ENCODE results near the gene EFHD1.
"Not testable (repeated sequence)": the region's sequence is repeated elsewhere in the genome, so short reads cannot be mapped to it uniquely, and the experiment has no call there.

The EFHD1 gene

DNA sequence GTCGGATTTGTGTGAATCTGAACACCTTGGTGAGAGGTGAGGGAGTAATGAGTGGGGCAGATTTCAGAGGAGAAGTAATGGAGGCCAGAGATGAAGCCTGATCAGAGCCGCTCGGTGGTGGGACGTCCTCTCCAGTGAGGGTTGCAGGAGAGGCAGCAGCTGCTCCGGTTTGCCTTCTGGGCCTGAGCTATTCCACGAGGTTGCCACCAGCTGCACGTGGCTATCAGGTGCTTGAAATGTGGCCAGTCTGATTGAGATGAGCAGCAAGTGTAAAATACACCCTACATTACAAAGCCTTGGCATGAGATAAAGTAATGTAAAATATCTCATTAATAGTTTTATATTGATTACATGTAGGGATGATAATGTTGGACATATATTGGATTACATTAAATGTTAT is 10.8 kb upstream of the EFHD1 start:
- no peak for DNase-seq

DNA sequence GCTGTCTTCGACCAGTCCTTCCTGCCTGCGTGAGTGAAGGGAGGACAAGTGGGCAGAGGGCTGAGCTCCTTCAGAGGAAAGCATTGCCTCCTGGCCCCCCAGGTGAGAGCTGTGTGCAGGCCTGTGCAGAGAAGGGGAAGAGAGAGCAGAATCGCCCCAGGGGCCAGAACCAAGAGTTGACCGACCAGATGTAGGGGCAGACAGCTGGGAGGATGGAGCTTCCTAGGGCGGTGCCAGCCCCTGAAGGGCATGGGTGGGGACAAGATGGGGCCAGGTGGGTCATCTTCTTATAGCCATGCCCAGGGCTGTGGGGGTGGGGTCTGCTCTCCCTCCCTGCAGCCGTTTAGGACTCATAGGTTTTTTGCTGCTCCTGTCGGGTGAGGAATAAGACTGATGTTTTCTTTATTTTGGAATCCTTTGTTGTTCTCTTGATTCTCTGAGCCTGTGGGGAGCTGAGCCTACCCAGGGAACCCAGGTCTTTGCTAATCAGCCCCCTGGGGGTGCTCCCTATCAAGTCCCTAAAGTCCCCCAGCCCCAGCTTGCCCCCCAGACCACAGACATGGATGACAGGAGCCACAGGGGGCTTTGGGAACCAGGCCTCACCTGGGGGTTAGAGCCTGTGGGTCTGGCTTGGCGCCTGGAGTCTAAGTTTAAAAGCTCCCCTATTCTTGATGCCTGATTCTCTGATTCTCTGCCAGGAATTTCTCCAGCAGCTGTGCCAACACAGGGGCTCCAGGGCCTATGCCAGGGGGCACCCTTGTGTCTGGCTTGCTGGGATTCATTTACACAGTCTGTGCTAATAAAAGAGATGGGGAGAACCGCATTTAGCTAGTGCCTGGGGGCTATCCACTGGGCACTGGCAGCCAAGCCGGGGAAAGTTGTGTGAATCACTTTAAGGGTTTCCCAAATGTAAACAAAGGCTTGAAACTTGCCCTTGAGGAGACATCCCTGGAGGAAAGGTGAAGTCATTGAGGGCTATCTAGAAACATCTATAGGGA is 9.3 kb upstream of the EFHD1 start:
- DNase-seq, result peak; percentile 17

- no peak for DNase-seq
Measured at GRCh38 chr2:232626584-232626983, 6.8 kb upstream of the EFHD1 start.

DNA sequence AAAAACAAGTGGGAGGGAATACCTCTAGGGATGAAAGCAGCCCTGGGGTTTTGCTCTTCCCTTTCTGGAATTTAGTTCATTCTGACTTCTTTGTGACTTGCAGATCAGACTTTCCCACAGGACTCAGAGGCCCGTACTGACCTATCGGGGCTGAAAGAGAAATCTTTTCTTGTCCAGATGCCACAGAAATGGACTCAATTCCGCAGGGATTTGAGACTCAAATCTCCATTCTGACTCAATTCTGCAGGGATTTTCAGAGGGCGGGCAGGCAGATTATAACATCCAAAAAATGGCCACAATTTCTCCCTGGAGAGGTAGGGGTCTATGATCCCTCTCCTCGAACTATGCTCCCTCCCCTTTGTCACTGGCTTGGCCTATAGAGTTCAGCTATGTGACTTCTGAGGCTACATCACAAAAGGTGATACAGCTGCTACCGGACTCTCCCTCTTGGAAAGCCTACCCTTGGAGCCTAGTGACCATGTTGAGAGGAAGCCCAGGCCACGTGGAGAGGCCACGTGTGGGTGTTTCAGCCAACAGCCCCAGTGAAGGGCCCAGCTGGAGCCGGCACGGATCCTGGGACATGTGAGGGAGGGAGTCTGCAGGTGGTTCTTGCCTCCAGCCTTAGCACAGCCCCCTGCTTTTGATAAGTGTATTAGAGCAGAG is 4.8 kb upstream of the EFHD1 start:
- DNase-seq, result no peak

DNA sequence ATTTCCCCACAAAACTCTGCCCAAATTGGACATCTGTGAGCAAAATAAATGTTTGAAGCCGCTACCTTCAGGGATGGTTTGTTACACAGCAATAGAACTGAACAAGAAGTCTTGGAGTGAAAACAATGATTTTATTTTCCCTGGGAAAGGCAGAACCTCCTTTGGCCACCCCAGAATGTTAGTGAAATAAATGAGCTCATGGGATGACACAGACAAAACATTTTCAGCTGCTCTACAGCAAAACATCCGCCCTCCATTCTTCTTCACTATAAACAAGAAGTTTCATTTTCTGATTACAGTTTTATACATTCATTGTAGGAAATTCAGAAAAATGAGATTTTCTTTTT is 4.3 kb upstream of the EFHD1 start:
- no peak for DNase-seq

DNA sequence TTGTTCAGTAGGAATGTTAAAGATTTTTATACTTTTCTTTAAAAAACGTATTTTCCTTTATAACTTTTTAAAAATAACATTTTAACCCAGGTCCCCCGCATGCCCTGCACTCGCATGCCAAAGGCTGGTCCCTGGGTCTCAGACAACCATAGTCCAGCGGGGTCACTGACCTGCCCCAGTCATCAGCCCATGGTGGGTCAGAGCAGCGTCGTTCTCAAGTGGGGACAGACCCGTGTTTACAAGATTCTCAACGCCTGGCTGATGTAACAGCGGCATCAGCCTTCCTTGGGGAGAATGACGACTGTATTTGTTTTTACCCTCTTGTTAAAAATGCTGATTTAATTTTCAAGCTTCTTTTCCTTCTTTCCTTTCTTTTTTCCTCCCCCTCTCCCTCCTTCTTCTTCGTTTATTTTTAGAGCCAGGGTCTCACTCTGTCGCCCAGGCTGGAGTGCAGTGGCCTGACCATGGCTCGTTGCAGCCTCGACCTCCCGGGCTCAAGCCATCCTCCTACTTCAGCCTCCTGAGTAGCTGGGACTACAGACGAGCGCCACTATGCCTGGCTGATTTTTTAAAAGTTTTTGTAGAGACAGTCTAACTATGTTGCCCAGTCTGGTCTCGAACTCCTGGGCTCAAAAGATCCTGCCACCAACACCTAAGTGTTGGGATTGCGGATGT is 1.0 kb upstream of the EFHD1 start:
- no peak for DNase-seq

GRCh38 chr2:232632904-232633412 is 446 bp upstream of the EFHD1 start:
- DNase-seq, result peak; percentile 42

DNA sequence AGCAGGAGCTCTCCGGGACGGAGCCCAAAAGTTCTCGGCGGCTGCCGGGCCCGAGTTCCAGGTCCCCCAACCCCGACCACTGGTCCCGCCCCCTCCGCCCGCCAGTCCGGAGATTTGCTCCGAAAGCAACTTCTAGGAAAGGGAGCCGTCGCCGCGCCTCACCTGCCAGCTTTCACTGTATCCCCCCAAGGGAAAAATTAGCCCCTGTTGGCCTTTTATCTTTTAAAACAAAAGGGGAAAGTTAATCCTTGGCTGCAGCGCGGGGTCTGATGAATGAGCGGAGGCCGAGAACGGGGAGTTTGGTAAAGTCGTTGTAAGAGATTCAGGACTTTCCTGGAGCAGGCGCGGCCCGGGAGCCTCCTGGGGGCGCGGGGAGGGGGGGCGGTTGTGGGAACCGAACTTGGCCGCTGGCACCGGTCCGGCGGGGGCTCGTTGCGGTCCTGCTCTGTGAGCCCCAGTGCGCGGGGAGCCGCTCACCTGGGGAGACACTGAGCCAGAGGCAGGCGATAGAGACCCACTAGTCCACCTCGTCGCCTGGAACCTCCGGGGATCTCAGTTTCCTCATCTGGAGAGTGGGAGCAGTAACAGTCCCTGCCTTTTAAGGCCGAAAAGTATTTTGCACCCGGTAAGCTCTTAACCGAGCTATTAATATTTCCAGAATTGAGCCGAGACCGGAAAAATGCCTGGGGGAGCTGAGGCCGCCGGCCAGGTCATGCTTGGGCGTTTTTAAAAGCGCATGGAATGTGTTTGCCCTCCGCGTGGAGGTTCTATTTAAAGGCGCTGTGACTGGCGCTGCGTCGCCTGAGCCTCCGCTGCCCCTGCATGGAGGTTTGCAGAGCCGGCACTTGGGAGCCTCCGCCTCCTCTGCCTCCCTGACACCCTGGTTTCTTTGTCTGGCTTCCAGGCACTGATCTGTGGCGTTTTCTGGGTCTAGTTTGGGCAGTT is 1.1 kb downstream of the EFHD1 start:
- DNase-seq, result no peak

DNA sequence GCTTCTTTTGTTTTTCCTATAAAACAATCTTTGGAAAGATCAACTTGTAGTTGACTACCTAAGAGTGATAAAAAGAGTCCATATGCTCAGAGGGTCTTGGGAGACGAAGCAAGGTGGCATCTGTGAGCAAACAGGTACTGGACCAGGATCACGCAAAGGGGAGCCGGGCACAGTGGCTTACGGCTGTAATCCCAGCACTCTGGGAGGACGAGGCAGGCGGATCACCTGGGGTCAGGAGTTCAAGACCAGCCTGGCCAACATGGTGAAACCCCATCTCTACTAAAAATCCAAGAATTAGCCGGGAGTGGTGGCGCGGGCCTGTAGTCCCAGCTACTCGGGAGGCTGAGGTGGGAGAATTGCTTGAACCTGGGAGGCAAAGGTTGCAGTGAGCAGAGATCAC is 2.0 kb downstream of the EFHD1 start:
- DNase-seq, result not testable (repeated sequence)

GRCh38 chr2:232635820-232636219 is 2.4 kb downstream of the EFHD1 start:
- no peak for DNase-seq

GRCh38 chr2:232636788-232637420 is 3.5 kb downstream of the EFHD1 start:
- DNase-seq, result no peak

- DNase-seq, result no peak
Measured at GRCh38 chr2:232637866-232638583, 4.6 kb downstream of the EFHD1 start.

DNA sequence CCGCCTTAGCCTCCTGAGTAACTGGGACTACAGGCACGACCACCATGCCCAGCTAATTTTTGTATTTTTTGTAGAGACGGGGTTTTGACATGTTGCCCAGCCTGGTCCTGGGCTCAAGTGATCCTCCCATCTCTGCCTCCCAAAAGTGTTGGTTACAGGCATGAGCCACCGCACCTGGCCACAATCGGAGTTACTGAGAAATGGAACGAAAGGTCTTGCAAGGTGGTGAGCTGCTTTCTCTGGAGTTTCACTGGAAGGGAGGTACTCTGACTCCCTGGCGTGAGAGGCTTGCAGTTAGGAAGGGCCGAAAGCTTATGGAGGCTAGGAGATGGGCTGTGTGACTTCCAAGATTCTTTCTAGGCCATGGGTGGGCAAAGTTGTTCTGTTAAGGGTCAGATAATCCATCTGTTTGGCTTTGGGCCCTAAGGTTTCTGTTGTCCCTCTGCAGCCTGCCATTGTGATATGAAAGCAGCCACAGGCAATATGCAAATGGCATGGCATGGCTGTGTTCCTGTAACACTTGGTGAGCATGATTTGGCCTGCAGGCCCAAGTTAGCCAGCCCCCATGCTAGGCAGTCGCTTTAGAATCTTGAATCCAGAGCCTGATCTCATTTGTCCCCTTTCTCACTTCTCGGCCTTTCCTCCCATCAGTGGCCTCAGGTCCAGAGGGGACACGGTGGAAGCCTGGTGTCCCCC is 7.9 kb downstream of the EFHD1 start:
- no peak for DNase-seq

DNA sequence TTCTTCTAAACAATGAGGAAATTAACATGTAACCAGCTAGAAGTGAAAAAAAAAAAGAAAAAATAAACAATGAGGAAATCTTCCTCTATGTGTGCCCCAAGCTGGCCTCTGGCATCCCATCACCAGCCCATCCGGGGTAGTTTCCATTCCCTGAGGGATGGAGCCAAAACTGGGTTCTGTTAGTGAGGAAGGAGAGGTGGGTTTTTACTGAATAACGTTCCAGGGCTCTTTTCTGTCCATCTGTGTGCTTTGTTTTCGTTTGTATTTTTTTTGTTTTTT is 9.7 kb downstream of the EFHD1 start:
- no peak for DNase-seq

GRCh38 chr2:232643813-232644347 is 10.5 kb downstream of the EFHD1 start:
- DNase-seq, result no peak

- DNase-seq, result no peak
Measured at GRCh38 chr2:232645061-232645460, 11.7 kb downstream of the EFHD1 start.

GRCh38 chr2:232646726-232647125 is 13.3 kb downstream of the EFHD1 start:
- DNase-seq, result no peak

GRCh38 chr2:232647261-232647660 is 13.9 kb downstream of the EFHD1 start:
- no peak for DNase-seq

GRCh38 chr2:232649033-232649432 is 15.6 kb downstream of the EFHD1 start:
- no peak for DNase-seq

DNA sequence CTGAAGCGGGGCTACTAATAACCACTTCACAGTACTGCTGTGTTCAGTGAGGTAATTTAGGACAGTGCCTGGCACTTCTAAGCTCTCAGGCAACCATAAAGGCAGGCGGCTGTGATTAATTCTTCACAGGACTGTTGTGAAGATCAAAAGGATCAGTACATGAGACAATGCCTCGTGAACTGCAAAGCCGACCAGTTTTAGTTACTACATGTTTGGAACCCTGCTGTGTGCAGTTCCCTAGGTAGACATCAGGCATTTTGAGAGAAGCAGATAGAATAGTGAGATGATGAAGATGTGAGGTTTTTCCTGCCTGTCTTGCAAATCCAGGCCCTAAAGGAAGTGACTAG is 19.1 kb downstream of the EFHD1 start:
- no peak for DNase-seq

DNA sequence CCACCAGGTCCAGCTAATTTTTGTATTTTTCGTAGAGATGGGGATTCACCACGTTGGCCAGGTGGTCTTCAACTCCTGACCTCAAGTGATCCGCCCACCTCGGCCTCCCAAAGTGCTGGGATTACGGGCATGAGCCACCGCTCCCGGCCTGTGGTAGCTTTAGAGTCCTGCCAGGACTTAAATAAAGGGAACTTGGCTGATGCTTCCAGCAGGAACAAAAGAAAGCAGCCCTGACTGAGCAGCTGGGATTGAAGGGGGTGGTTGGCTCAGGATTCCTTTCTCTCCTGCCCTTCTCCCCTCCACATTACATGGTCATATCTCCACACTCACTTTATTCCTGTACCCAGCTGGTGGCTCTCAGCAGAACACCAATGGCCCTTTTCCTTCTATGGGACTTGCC is 20.0 kb downstream of the EFHD1 start:
- no peak for DNase-seq
